ENCODE results near the gene SARS2.

SARS2 gene

DNA sequence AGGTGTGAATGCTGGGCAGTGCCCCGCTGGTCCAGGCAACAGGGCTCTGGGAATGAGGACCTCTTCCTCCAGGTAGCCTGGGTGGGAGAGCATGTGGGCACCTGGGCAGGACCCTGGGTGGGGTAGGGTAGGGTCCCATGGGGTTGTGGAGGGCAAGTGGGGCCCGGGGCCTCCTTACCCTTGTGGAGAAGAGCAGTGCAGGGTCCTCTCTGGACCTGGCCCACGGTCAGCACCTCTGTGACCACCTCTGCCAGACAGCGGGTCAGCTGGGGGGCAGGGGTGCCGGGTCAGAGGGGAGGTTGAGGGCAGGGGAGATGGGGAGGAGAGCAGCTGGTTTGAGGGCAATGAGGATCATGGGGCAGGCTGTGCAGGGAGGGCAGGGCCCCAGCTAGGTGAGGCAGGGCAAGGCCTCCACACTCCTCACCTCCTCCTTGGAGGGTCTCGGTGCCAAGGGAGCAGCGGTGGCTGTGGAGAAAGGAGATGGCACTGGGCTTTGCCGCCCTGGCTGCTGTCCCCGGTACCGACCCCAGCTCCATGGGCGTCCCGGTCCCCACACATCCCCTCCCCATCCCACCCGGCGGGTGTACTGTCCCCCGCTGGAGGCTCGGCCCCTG, 19.1 kb downstream of the SARS2 start:
- TF ChIP-seq, protein P1, sequence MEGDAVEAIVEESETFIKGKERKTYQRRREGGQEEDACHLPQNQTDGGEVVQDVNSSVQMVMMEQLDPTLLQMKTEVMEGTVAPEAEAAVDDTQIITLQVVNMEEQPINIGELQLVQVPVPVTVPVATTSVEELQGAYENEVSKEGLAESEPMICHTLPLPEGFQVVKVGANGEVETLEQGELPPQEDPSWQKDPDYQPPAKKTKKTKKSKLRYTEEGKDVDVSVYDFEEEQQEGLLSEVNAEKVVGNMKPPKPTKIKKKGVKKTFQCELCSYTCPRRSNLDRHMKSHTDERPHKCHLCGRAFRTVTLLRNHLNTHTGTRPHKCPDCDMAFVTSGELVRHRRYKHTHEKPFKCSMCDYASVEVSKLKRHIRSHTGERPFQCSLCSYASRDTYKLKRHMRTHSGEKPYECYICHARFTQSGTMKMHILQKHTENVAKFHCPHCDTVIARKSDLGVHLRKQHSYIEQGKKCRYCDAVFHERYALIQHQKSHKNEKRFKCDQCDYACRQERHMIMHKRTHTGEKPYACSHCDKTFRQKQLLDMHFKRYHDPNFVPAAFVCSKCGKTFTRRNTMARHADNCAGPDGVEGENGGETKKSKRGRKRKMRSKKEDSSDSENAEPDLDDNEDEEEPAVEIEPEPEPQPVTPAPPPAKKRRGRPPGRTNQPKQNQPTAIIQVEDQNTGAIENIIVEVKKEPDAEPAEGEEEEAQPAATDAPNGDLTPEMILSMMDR (IDR thresholded peaks at IDR 0.05; ENCODE audit: extremely low read depth, insufficient read depth, missing control alignments), result no peak
- no peak for DNase-seq (ENCODE audit: low spot score)
- in situ Hi-C loops (cut with MboI; ENCODE audit: low pct_unique_long_range_greater_than_20kb, low sequenced_read_pairs, unreplicated experiment), result loop anchor here (25.0 kb wide), 1 partner anchor 174 kb away; the partner anchor contains the start of gene CAPN12

DNA sequence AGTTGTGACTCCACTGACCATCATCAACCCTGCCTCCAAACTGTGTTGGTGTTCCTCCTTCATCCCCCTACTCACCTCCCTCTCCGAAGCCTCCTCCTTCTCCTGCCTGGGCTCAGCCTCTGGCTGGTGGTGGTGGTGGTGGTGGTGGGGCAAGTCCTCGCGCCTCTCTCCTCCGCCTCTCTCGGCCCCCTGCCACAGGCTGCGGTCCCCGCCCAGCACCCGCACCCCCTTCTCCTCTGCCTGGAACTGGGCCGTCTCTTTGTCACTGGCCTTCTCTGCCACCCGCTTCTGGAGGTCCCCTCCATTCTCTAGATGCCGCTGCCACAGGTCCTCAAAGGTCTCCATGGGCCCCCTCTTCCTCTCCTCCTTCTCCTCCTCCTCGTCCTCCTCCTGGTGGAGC, 20.1 kb downstream of the SARS2 start:
- no peak for DNase-seq (ENCODE audit: low spot score)
- in situ Hi-C loops (cut with MboI; ENCODE audit: low pct_unique_long_range_greater_than_20kb, low sequenced_read_pairs, unreplicated experiment), result loop anchor here (25.0 kb wide), 1 partner anchor 173 kb away; the partner anchor contains the start of gene CAPN12
- TF ChIP-seq, protein P1 (IDR thresholded peaks at IDR 0.05; ENCODE audit: extremely low read depth, insufficient read depth, missing control alignments), result no peak

DNA sequence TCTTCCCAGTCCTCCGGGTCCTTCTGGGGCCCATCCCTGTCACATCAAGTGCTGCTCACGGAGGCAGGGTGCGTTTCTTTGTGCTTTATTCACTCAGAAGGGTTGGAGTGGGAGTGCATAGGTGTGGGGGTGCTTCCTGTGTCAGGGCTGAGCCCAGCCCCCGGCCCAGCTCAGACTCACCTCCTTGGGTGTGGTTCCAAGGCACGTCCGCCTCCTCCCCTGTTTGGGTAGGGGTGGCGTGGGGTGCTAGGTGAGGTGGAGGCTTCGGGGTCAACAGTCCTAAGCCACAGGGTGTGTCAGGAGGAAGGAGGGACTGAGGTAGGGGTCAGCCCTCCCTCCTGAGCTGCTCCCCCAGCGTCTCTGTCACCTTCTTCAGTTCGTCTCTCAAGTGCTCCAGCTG, 21.7 kb downstream of the SARS2 start:
- no peak for DNase-seq (ENCODE audit: low spot score)
- in situ Hi-C loops (cut with MboI; ENCODE audit: low pct_unique_long_range_greater_than_20kb, low sequenced_read_pairs, unreplicated experiment), result loop anchor here (25.0 kb wide), 1 partner anchor 172 kb away; the partner anchor contains the start of gene CAPN12
- TF ChIP-seq, protein P1 (IDR thresholded peaks at IDR 0.05; ENCODE audit: extremely low read depth, insufficient read depth, missing control alignments), result no peak

DNA sequence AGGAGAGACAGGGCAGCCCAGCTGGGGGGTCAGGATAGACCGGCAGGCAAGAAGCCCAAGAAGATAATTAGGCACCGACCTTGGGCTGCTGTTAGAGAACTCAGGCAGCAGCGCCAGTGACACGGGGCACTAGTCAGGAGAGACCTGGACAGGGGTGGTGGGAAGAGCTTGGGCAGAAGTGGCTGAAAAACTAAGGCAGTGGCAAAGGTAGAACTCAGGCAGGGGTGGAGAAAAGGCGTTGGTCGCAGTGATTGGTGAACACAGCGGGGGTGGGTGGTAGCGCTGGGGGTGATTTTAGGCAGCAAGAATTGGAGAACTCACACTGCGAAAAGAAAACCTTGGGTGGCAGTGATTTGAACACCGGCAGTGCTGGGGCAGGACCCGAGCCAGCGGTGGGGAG, 22.9 kb downstream of the SARS2 start:
- no peak for DNase-seq (ENCODE audit: low spot score)
- TF ChIP-seq, protein P1 (IDR thresholded peaks at IDR 0.05; ENCODE audit: extremely low read depth, insufficient read depth, missing control alignments), result no peak
- in situ Hi-C loops (cut with MboI; ENCODE audit: low pct_unique_long_range_greater_than_20kb, low sequenced_read_pairs, unreplicated experiment), result loop anchor here (25.0 kb wide), 1 partner anchor 170 kb away; the partner anchor contains the start of gene CAPN12

DNA sequence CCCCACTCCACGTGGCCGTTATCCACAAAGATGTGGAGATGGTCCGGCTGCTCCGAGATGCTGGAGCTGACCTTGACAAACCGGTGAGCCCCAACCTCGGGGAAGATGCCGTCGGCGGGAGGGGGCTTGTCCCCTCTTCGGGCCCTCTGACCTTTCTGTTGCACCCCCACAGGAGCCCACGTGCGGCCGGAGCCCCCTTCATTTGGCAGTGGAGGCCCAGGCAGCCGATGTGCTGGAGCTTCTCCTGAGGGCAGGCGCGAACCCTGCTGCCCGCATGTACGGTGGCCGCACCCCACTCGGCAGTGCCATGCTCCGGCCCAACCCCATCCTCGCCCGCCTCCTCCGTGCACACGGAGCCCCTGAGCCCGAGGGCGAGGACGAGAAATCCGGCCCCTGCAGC, 23.3 kb downstream of the SARS2 start:
- no peak for DNase-seq (ENCODE audit: low spot score)
- in situ Hi-C loops (cut with MboI; ENCODE audit: low pct_unique_long_range_greater_than_20kb, low sequenced_read_pairs, unreplicated experiment), result loop anchor here (25.0 kb wide), 1 partner anchor 170 kb away; the partner anchor contains the start of gene CAPN12
- TF ChIP-seq, protein P1 (IDR thresholded peaks at IDR 0.05; ENCODE audit: extremely low read depth, insufficient read depth, missing control alignments), result no peak

DNA sequence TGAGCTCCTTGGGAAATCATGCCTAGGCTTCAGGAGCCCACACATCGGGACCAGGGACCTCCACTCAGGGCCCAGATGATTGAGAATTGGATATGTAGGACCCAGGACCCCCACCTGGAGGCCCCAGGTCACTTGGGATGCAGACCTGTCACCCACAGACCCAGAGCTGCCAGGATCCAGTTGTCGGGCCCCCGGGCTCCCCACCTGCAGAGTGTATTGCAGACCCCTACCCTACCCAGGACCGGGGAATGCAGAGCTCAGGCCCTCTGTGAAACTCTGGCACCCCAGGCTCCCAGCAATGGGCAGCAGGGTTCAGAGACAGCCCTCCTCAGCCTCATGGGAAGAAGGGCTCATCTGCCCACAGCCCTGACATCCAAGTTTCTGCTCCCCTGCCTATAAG, 24.9 kb downstream of the SARS2 start:
- TF ChIP-seq, protein P1 (IDR thresholded peaks at IDR 0.05; ENCODE audit: extremely low read depth, insufficient read depth, missing control alignments), result no peak
- in situ Hi-C loops (cut with MboI; ENCODE audit: low pct_unique_long_range_greater_than_20kb, low sequenced_read_pairs, unreplicated experiment), result loop anchor here (25.0 kb wide), 1 partner anchor 168 kb away; the partner anchor contains the start of gene CAPN12
- DNase-seq (ENCODE audit: low spot score), result no peak
